Posterior vena cava (tissue), 2 donors: ENCODE results near the gene TTLL4. TPM values are rescaled to one million over a fixed set of nuclear protein-coding genes. Genes with fewer than 3 reads are reported as not detected.
"Not testable (repeated sequence)": the region's sequence is repeated elsewhere in the genome, so short reads cannot be mapped to it uniquely, and the experiment has no call there.

Experiments used
- DNase-seq: peaks from one replicate; pipeline ENCODE4 v3.0.0-alpha.2; 2020; ENCODE audit warnings: low spot score
- intact Hi-C, 2 donors: fragments of 100-400 bp; cut with DNase I; formaldehyde crosslinking; loops; one replicate each; pipeline versions ENCODE4 v1.14.1 to v1.14.2; 2022 to 2023
- total RNA-seq, 2 donors: library from RNA; stranded (reverse); fragmentation: NEBNext Ultra II Directional; extraction: Animal tissue kit (Norgen Biotek cat#: 25700); gene quantifications; one replicate each; pipeline ENCODE4 v1.2.1, GENCODE V29; 2021
- donor health status: DM: yes; HTN: yes; CAD: no.
- donor health status: DM: yes; HTN: yes; CAD: no.

Gene TTLL4
- total RNA-seq, 2 donors from 2014 or later: 14.6 to 17.5 TPM

DNA sequence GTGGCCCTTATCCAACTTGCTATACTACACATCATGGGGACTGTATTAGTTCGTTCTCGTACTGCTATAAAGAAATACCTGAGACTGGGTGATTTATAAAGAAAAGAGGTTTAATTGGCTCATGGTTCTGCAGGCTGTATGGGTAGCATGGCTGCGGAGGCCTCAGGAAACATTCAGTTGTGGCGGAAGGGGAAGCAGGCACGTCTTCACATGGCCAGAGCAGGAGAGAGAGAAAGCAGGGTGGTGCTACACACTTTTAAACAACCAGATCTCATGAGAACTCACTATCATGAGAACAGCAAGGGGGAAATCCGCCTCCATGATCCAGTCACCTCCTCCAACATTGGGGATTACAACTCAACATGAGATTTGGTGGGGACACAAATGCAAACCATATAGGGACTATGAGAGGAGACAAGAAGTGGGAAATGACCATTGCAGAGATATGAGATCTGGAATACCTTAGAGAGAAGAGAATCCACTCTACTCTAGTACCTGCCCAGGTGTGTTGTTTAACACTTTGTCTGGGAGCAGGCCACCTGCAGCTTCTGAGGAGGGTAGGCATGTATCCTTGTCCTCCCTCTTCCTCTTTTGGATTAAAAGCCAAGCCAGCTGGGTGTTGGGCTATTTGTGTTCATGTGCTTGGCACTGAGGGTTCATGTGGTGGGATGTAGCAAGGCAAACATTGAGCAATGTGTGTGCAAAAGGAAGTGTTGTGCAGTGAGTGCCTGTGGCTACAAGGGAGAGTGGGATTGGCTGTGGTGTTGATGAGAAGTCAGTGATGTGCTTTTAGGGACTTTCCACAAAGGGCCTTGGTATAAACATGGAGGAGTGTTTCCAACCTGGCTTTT, 22.8 kb downstream of the TTLL4 start:
- DNase-seq: no peak
- intact Hi-C loops: loop anchor here in 1 of 2 donors (10.0 kb wide), 1 partner anchor 111 kb away; no protein-coding TSS in a partner anchor

- no peak for DNase-seq
- intact Hi-C loops: loop anchor here in 1 of 2 donors (10.0 kb wide), 1 partner anchor 110 kb away; no protein-coding TSS in a partner anchor
Measured at GRCh38 chr2:218734190-218734975, 23.7 kb downstream of the TTLL4 start.

- intact Hi-C loops: loop anchor here in 1 of 2 donors (10.0 kb wide), 1 partner anchor 108 kb away; no protein-coding TSS in a partner anchor
- DNase-seq: no peak
Measured at GRCh38 chr2:218736531-218736930, 25.9 kb downstream of the TTLL4 start.

DNA sequence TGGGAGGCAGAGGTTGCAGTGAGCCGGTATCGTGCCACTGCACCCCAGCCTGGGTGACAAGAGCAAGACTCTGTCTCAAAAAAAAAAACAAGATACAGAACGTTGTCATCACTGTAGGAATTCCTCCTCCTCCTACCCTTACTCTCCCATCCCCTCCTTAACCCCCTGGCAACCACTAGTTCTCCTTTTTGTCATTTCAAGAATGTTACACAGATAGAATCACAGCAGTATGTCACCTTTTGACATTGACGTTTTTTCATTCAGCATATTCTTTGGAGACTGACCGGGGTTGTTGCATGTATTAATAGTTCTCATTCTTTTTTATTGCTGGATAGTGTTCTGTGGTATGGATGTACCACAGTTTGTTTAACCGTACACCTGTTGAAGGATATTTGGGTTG, 32.4 kb downstream of the TTLL4 start:
- DNase-seq: no peak
- intact Hi-C loops: no loop called here

DNA sequence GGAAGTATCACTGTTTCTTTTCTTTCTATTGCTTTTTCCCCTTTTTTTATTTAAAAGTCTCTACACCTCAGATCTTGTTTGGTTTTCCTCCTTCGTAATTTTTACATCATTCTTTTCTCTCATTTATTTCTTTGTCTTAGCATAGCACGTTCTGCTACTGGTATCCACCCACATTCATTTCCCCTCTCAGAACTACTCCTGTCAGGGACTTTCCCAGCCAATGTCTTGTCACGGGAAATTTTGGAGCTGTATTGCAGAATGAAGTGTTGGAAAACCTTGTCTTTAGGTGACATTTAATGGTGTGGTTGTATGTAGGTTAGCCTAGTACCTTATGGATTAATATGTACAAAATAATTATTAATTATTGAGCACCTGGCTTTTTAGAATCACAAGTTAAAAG, 34.0 kb downstream of the TTLL4 start:
- intact Hi-C loops: no loop called here
- no peak for DNase-seq

- DNase-seq: no peak
- intact Hi-C loops: no loop called here
Measured at GRCh38 chr2:218745160-218745558, 34.5 kb downstream of the TTLL4 start.

DNA sequence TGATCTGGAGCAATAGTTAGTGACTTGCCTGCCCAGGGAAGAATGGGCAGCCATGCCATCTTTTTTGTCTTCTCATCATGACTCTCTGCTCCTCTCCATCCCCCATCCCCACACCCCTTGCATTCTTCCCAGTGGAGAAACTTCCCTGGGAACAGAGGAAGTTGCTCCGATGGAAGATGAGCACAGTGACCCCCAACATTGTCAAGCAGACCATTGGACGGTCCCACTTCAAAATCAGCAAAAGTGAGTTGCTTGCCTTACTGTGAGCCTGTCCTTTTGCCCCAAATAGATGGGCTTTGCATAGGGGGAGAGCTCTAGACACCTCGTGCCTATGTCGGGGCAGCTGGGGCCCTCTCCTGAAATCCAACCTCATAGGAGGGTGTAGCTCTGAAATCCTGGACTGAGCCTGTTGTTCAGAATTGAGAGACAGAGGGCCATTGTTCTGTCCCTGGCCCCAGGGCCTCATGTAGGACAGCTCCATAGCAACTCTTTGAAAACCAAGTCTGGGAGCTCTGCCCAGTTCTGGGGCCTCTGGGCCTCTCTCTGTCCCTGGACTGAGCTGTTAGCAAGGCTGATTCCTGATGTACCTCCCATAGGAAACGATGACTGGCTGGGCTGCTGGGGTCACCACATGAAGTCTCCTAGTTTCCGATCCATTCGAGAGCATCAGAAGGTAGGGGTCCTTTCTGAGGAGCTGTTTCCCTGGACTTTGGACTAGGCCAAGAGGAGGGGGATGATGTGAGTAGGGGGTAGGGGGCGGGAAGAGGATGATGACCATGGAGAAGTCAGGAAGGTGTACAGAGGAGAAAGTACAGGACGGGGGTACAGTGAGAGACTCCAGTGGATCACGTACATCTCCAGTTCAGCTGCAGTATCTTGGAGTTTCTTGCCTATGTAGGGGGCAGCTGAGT, 35.2 kb downstream of the TTLL4 start:
- no peak for DNase-seq
- intact Hi-C loops: no loop called here

DNA sequence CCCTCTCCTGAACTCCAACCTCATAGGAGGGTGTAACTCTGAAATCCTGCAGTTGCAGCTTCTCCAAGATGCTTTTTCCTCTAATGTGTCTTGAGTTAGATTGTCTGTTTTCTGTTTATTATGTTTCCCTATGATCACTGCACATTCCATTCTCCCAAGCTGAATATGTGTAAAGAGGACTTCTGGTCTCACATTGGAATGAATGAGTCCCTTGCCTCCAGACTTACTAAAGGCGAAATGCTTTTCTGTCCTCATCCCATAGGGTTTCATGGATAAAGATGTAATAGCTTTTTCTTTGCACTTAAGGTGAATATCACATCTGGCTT, 35.8 kb downstream of the TTLL4 start:
- no peak for DNase-seq
- intact Hi-C loops: no loop called here

GRCh38 chr2:218746960-218747359, 36.3 kb downstream of the TTLL4 start:
- DNase-seq: no peak
- intact Hi-C loops: no loop called here

GRCh38 chr2:218748741-218749441, 38.3 kb downstream of the TTLL4 start:
- intact Hi-C loops: no loop called here
- no peak for DNase-seq

GRCh38 chr2:218754201-218754600, 43.6 kb downstream of the TTLL4 start:
- DNase-seq: no peak
- intact Hi-C loops: no loop called here

DNA sequence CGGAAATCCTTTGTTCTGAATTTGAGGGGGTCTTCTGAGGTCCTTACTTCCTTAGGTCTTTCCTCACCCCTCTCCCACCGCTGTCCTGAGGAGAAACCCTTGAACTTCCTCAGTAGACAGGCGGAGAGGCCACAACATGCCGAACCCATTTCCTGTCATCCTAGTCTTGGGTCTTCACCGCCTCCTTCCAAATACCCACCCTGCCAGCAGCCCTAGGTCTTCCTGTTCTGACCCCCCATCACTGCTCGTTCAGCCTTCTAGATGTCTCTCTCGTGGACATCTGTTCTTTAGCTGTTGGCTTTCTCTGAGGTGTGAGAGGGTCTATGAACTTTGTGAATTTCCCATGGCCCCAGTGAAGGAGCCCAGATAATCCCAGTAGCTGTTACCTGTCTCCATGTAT, 44.1 kb downstream of the TTLL4 start:
- DNase-seq: no peak
- intact Hi-C loops: no loop called here

DNA sequence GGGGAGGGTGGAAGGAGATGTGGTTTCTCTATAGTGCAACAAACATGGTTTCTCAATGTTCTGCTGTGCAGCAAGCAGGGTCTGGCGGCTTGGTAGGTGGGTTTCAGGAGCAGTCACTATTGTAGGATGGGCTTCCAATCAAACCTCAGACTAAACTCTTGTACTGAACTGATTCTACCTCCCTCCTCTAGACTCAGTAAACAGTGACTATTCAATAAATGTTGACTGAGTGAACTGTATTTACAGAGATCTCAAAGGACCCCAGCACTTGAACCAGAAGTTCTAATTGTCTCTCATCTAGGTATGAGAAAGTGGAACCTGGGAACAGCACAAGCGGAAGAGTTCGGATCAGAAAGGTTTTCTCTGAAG, 44.5 kb downstream of the TTLL4 start:
- intact Hi-C loops: no loop called here
- DNase-seq: no peak

DNA sequence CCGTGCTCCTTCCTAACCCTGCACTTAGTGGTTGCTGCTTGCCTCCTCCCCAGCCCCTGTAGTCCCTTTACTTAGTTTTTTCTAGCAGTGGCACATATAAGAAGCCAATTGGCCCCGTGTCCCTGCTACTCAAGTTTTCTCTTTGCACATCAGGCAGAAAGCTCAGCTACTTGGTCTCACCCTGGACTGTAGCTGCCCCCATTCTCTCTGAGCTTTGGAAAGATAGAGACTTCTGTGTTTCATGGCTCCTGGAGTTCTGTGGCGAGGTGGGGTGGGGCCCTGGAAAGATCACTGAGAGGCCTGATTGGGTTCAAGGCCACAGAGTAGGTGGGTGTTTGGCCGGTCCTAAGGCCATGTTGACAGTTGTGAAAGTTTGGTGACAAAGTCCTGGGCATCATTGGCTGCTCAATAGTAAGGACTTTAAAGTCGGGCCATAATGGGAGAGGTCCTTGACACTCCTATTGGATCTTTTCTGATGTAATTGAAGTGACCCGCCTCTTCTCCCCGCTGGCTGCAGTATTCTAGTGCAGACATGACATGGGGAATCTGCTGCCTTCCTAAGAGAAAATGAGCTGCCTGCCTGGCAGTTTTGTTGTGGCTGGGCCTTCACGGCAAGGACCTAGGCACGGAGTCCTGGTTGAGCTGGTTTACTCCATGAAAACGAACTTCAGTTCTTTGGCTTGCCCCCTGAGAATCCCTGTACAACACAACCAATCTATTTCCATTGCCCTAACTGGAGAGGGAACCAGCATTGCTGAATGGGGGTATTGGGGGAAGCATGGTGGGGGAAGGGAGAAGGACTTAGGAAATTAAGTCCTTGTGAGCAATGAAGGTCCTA, 45.2 kb downstream of the TTLL4 start:
- intact Hi-C loops: no loop called here
- DNase-seq: no peak

- intact Hi-C loops: no loop called here
- no peak for DNase-seq
Measured at GRCh38 chr2:218756599-218757377, 46.2 kb downstream of the TTLL4 start.

- intact Hi-C loops: loop anchor here in 1 of 2 donors (5.0 kb wide), 1 partner anchor 724 kb away; no protein-coding TSS in a partner anchor
- no peak for DNase-seq
Measured at GRCh38 chr2:218761795-218762194, 51.2 kb downstream of the TTLL4 start.

DNA sequence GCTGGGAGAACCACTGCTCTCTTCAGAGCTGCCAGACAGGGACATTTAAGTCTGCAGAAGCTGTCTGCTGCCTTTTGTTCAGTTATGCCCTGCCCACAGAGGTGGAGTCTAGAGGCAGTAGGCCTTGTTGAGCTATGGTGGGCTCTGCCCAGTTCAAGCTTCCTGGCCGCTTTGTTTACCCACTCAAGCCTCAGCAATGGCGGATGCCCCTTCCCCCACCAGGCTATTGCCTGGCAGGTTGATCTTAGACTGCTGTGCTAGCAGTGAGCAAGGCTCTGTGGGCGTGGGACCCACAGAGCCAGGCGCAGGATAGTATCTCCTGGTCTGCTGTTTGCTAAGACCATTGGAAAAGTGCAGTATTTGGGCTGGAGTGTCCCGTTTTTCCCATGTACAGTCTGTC, 62.1 kb downstream of the TTLL4 start:
- DNase-seq, intact Hi-C loops: not testable (repeated sequence)
